Erythroblast (primary cell): Measurements from ENCODE around the gene NKAIN4.

ENCODE experiments used
- GATA1 ChIP-seq: IDR thresholded peaks from 2 replicates; pipeline ENCODE4 v1.6.1; 2011; ENCODE audit warnings: low read depth, mild to moderate bottlenecking, control low read depth, low read length, moderate library complexity
- POLR2A ChIP-seq: IDR thresholded peaks from 2 replicates; pipeline ENCODE4 v1.6.1; 2011; ENCODE audit warnings: mild to moderate bottlenecking, low read length

DNA sequence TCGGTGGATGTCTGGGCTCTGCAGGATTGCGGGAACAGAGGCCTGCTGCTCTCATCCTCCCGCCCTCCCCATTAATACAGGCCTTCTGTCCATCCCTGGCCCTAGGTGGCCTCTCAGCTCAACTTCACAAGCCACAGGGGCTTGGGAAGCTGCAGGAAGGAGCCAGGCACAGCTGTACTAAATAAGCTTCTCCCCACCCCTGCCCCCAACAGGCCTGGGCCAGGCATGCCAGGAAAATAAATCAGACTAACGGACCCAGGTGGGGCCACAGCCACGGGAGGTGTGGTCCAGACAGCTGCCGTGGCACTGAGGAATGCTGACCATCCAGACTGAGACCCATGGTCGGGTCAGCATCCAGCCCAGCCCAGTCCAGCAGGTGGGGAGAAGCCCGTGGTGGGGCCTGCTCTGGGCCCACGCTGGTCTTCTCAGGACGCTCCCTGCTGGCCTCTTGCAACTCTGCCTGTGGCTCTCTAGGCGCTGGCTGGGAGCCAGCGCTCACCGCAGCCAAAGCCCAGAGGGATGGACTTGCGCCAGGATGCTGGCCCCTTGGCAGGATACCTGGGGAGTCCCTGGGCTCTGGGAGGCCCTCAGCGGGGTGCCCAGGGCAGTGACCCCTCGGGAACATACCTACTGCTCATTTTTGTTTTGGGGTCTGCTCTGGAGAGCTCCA is 29.7 kb downstream of the NKAIN4 start:
- TF ChIP-seq POLR2A (no peak), GATA1 (no peak)
